Measurements from ENCODE around the gene SUN1.

SUN1 gene

DNA sequence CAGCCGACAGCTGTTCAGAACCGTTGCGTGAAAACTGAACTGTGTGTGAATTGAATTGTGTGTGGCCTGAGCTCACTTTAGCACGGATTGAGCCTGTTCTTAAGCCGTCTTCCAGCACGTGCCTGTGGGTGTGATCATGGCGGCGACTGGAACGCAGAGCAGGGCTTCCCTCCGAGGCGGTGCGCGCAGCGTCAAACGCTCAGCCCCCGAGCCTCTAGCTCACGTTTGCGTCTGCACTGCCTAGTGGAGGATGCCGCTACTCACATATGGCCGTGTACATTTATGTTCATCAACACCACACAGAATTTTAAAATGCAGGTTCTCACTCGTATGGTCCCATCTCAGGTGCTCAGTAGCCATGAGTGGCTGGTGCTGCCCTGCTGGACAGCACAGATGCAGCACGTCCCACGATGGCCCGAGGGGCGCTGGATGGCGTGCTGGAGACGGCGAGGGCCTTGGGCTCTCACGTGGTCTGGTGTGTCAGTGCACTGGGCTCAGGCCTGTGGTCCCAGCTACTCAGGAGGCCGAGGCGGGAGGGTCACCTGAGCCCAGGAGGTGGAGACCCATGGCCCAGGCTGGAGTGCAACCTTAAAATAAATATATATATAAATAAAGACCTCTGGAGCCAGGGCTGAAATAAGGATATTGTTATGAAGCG lies 22.0 kb downstream of the SUN1 start:
- DNase-seq (ENCODE audit: low read depth): no peak
- TF ChIP-seq, protein P1, sequence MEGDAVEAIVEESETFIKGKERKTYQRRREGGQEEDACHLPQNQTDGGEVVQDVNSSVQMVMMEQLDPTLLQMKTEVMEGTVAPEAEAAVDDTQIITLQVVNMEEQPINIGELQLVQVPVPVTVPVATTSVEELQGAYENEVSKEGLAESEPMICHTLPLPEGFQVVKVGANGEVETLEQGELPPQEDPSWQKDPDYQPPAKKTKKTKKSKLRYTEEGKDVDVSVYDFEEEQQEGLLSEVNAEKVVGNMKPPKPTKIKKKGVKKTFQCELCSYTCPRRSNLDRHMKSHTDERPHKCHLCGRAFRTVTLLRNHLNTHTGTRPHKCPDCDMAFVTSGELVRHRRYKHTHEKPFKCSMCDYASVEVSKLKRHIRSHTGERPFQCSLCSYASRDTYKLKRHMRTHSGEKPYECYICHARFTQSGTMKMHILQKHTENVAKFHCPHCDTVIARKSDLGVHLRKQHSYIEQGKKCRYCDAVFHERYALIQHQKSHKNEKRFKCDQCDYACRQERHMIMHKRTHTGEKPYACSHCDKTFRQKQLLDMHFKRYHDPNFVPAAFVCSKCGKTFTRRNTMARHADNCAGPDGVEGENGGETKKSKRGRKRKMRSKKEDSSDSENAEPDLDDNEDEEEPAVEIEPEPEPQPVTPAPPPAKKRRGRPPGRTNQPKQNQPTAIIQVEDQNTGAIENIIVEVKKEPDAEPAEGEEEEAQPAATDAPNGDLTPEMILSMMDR (IDR thresholded peaks at IDR 0.05; ENCODE audit: low read depth, low read length, missing control alignments): no peak
- no peak overlapping the region for H3K4me3 ChIP-seq (ENCODE audit: low read depth, low read length)
- in situ Hi-C loops (cut with HindIII; ENCODE audit: low sequenced_read_pairs): no loop called here

DNA sequence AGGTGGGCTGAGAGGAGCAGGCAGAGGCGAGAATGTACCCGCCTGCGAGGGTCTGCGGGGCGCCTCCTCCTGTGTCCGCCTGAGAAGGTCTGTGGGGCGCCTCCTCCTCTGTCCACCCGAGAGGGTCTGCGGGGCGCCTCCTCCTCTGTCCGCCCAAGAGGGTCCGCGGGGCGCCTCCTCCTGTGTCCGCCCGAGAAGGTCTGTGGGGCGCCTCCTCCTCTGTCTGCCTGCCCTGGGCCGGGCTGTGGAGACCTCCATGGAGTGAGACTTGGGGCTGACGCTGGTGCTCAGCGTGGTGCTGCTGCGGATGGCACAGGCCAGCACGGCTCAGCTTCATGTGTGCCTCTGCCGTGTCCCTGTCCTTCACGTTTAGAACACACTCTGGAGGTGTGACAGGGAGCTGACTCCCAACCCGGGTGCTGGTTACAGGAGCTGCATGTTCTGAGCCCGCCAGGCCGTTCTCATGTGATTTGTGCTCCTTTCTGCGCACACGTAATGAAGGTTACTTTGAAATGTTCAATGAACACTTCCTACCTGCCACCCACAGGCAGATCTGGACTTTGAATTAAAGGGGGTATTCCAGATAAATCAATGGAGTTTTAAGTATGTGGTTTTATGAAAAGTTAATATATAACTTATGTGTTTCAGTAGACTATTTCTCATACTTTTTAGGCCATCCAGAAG lies 23.6 kb downstream of the SUN1 start:
- no peak for DNase-seq (ENCODE audit: low read depth)
- TF ChIP-seq, protein P1 (IDR thresholded peaks at IDR 0.05; ENCODE audit: low read depth, low read length, missing control alignments): no peak
- H3K4me3 ChIP-seq (ENCODE audit: low read depth, low read length): no peak overlapping the region
- in situ Hi-C loops (cut with HindIII; ENCODE audit: low sequenced_read_pairs): no loop called here

DNA sequence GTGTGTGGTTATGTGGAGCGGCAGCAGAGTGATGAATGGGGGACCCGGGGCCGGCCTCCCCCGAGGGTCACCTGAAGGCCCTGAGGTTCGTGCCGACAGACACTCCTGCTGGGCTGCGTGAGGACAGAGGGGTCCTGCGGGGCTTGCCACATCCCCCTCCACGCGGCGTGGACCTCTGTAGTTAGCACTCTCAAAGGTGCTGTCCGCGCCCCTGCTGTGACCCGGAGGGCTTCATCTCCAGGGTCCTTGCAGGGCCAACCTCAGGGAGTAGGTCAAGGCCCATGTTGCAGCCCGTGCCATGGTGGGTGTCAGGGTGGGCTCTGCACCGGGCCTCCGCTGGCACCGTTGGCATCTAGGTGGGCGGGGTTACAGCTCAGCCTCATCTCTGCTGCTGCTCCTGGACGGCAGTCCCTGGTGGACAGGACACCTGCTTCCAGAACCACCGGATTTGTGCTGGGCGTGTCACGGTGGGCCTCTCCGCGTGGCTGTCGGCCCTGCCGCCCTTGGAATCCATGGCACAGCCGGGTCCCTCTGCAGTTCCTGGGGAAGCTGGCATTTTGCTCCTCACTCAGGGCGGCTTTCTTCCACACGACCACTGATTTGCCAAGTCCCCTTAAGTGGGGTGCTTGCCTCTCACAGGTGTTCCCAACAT lies 24.3 kb downstream of the SUN1 start:
- in situ Hi-C loops (cut with HindIII; ENCODE audit: low sequenced_read_pairs): no loop called here
- DNase-seq (ENCODE audit: low read depth): no peak
- H3K4me3 ChIP-seq (ENCODE audit: low read depth, low read length): no peak overlapping the region
- TF ChIP-seq, protein P1 (IDR thresholded peaks at IDR 0.05; ENCODE audit: low read depth, low read length, missing control alignments): no peak

DNA sequence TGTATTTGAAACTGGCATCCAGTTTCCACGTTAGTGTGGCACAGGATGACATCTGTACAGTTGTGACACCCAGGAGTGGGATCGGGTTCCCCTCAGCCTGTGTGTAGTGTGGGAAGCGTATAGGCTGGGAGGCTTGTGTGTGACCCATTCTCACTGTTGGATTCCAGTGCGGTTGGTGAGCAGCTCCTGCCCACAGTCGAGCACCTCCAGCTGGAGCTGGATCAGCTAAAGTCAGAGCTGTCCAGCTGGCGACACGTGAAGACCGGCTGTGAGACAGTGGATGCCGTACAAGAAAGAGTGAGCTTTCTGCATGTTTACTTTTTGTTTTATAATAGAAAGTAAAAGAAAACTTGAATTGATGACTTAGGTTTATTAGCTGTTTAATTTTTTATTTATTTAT lies 25.4 kb downstream of the SUN1 start:
- in situ Hi-C loops (cut with HindIII; ENCODE audit: low sequenced_read_pairs): no loop called here
- DNase-seq (ENCODE audit: low read depth): no peak
- no peak overlapping the region for H3K4me3 ChIP-seq (ENCODE audit: low read depth, low read length)
- TF ChIP-seq, protein P1 (IDR thresholded peaks at IDR 0.05; ENCODE audit: low read depth, low read length, missing control alignments): no peak

DNA sequence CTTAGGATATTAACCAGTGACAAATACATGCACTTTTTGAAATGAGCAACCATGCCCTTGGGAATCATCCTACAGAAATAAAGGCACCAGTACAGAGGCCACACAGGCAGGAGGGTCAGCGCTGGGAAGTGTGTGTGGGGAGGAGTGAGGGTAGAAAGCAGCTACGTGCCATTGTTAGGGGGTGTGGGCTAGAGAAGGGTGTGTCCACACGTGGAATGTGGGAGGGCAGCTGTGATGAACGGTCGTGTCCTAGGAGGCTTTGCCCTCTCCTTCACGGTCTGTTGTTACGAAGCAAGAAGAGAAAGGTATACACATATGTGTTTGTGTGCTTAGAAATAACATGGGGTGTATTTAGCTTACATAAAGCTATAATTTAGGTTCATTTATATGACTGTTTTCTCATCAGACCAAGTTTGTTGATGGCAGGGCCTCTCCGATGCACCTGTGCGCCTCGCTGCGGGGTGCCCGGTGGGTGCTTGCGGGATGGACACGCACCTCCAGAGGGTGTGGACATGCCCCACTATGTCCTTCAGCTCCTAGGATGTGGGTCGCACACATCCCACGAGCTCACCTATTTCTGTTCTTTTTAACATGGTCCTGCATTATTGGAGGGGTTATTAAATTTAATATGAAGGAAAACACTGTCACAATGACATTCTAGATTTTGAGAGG lies 27.2 kb downstream of the SUN1 start:
- H3K4me3 ChIP-seq (ENCODE audit: low read depth, low read length): no peak overlapping the region
- no peak for DNase-seq (ENCODE audit: low read depth)
- in situ Hi-C loops (cut with HindIII; ENCODE audit: low sequenced_read_pairs): no loop called here
- TF ChIP-seq, protein P1 (IDR thresholded peaks at IDR 0.05; ENCODE audit: low read depth, low read length, missing control alignments): no peak

DNA sequence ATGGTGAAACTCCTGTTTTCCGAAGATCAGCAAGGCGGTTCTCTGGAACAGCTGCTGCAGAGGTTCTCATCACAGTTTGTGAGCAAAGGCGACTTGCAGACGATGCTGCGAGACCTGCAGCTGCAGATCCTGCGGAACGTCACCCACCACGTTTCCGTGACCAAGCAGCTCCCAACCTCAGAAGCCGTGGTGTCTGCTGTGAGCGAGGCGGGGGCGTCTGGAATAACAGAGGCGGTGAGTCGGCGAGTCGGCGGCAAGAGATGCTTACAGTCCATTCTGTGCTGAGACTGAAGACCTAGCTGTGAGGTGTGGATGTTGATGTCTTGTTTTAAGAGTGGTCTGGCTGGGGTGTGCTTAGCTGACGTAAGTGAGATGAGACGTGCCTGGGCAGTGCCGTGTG lies 27.9 kb downstream of the SUN1 start:
- in situ Hi-C loops (cut with HindIII; ENCODE audit: low sequenced_read_pairs): no loop called here
- no peak overlapping the region for H3K4me3 ChIP-seq (ENCODE audit: low read depth, low read length)
- DNase-seq (ENCODE audit: low read depth): no peak
- TF ChIP-seq, protein P1 (IDR thresholded peaks at IDR 0.05; ENCODE audit: low read depth, low read length, missing control alignments): no peak

All from astrocyte of the cerebellum (primary cell).